Rectal smooth muscle tissue (tissue), 1 donor: Measurements from ENCODE around the gene FBXL7.

Experiments used
- H3K27ac ChIP-seq: one replicate; pipeline ENCODE4 v1.7.0; 2013; ENCODE audit warnings: low read depth, low read length, inconsistent platforms
- H3K27me3 ChIP-seq: one replicate; pipeline ENCODE4 v1.7.0; 2013; ENCODE audit warnings: low read length; ENCODE audit not compliant: control insufficient read depth, insufficient read depth
- H3K36me3 ChIP-seq: one replicate; pipeline ENCODE4 v1.7.0; 2013; ENCODE audit warnings: low read length; ENCODE audit not compliant: control insufficient read depth, insufficient read depth
- H3K4me1 ChIP-seq: one replicate; pipeline ENCODE4 v1.7.0; 2013; ENCODE audit warnings: low read length; ENCODE audit not compliant: control insufficient read depth, insufficient read depth
- H3K4me3 ChIP-seq: one replicate; pipeline ENCODE4 v1.7.0; 2013; ENCODE audit warnings: low read length
- H3K9ac ChIP-seq: one replicate; pipeline ENCODE4 v1.7.0; 2013; ENCODE audit warnings: low read length

FBXL7 gene

GRCh38 chr5:15946026-15946425 lies 446.0 kb downstream of the FBXL7 start:
- no peak overlapping the region for H3K9ac ChIP-seq
- H3K36me3 ChIP-seq: no peaks in the 10 kb centered on the region
- no peak overlapping the region for H3K4me3 ChIP-seq
- H3K4me1 ChIP-seq: no peaks in the 10 kb centered on the region
- no peaks in the 10 kb centered on the region for H3K27me3 ChIP-seq
- no peak overlapping the region for H3K27ac ChIP-seq

GRCh38 chr5:15948190-15948589 lies 448.2 kb downstream of the FBXL7 start:
- Histone ChIP-seq H3K27me3 (no peaks in the 10 kb centered on the region), H3K4me3 (no peak overlapping the region), H3K27ac (no peak overlapping the region), H3K4me1 (no peaks in the 10 kb centered on the region), H3K9ac (no peak overlapping the region), H3K36me3 (no peaks in the 10 kb centered on the region)

GRCh38 chr5:15951126-15951525 lies 451.1 kb downstream of the FBXL7 start:
- no peaks in the 10 kb centered on the region for H3K27me3 ChIP-seq
- H3K9ac ChIP-seq: no peak overlapping the region
- H3K36me3 ChIP-seq: no peaks in the 10 kb centered on the region
- no peaks in the 10 kb centered on the region for H3K4me1 ChIP-seq
- H3K27ac ChIP-seq: no peak overlapping the region
- H3K4me3 ChIP-seq: no peak overlapping the region

GRCh38 chr5:15951550-15951949 lies 451.6 kb downstream of the FBXL7 start:
- Histone ChIP-seq H3K9ac (no peak overlapping the region), H3K4me3 (no peak overlapping the region), H3K27ac (no peak overlapping the region), H3K27me3 (no peaks in the 10 kb centered on the region), H3K4me1 (no peaks in the 10 kb centered on the region), H3K36me3 (no peaks in the 10 kb centered on the region)

GRCh38 chr5:15956622-15957021 lies 456.6 kb downstream of the FBXL7 start:
- no peaks in the 10 kb centered on the region for H3K4me1 ChIP-seq
- no peak overlapping the region for H3K9ac ChIP-seq
- no peak overlapping the region for H3K27ac ChIP-seq
- no peaks in the 10 kb centered on the region for H3K36me3 ChIP-seq
- H3K27me3 ChIP-seq: no peaks in the 10 kb centered on the region
- H3K4me3 ChIP-seq: no peak overlapping the region

GRCh38 chr5:15957124-15957523 lies 457.1 kb downstream of the FBXL7 start:
- H3K36me3 ChIP-seq: no peaks in the 10 kb centered on the region

GRCh38 chr5:15959370-15960164 lies 459.6 kb downstream of the FBXL7 start:
- H3K27ac ChIP-seq: no peak overlapping the region
- no peak overlapping the region for H3K4me3 ChIP-seq
- H3K4me1 ChIP-seq: no peaks in the 10 kb centered on the region
- H3K36me3 ChIP-seq: no peaks in the 10 kb centered on the region
- no peak overlapping the region for H3K9ac ChIP-seq
- H3K27me3 ChIP-seq: no peaks in the 10 kb centered on the region

More at GRCh38 chr5:15957124-15957523, 457.1 kb downstream of the FBXL7 start:
- no peak overlapping the region for H3K4me3 ChIP-seq
- no peak overlapping the region for H3K27ac ChIP-seq
- no peak overlapping the region for H3K9ac ChIP-seq
- no peaks in the 10 kb centered on the region for H3K4me1 ChIP-seq
- no peaks in the 10 kb centered on the region for H3K27me3 ChIP-seq

- no peak overlapping the region for H3K27ac ChIP-seq
- no peaks in the 10 kb centered on the region for H3K36me3 ChIP-seq
- no peaks in the 10 kb centered on the region for H3K4me1 ChIP-seq
- H3K4me3 ChIP-seq: no peak overlapping the region
- H3K9ac ChIP-seq: no peak overlapping the region
- no peaks in the 10 kb centered on the region for H3K27me3 ChIP-seq
Observed at GRCh38 chr5:15966066-15966640, 466.2 kb downstream of the FBXL7 start.

GRCh38 chr5:15966651-15967050 lies 466.7 kb downstream of the FBXL7 start:
- Histone ChIP-seq H3K9ac (no peak overlapping the region), H3K27ac (no peak overlapping the region), H3K27me3 (no peaks in the 10 kb centered on the region), H3K4me1 (no peaks in the 10 kb centered on the region), H3K36me3 (no peaks in the 10 kb centered on the region), H3K4me3 (no peak overlapping the region)

- Histone ChIP-seq H3K27ac (no peak overlapping the region), H3K4me3 (no peak overlapping the region), H3K27me3 (no peaks in the 10 kb centered on the region), H3K4me1 (no peaks in the 10 kb centered on the region), H3K9ac (no peak overlapping the region), H3K36me3 (no peaks in the 10 kb centered on the region)
Observed at GRCh38 chr5:15968993-15969392, 469.0 kb downstream of the FBXL7 start.

GRCh38 chr5:15977851-15978250 lies 477.9 kb downstream of the FBXL7 start:
- Histone ChIP-seq H3K36me3 (no peaks in the 10 kb centered on the region), H3K4me3 (no peak overlapping the region)

GRCh38 chr5:15980835-15981234 lies 480.9 kb downstream of the FBXL7 start:
- H3K9ac ChIP-seq: no peak overlapping the region
- no peaks in the 10 kb centered on the region for H3K27me3 ChIP-seq
- no peaks in the 10 kb centered on the region for H3K36me3 ChIP-seq
- no peak overlapping the region for H3K4me3 ChIP-seq
- H3K27ac ChIP-seq: no peak overlapping the region
- no peaks in the 10 kb centered on the region for H3K4me1 ChIP-seq

More at GRCh38 chr5:15977851-15978250, 477.9 kb downstream of the FBXL7 start:
- H3K27ac ChIP-seq: no peak overlapping the region
- no peaks in the 10 kb centered on the region for H3K27me3 ChIP-seq
- no peaks in the 10 kb centered on the region for H3K4me1 ChIP-seq
- H3K9ac ChIP-seq: no peak overlapping the region

- H3K36me3 ChIP-seq: no peaks in the 10 kb centered on the region
- H3K9ac ChIP-seq: no peak overlapping the region
- H3K27ac ChIP-seq: no peak overlapping the region
- H3K4me1 ChIP-seq: no peaks in the 10 kb centered on the region
- H3K4me3 ChIP-seq: no peak overlapping the region
- no peaks in the 10 kb centered on the region for H3K27me3 ChIP-seq
Observed at GRCh38 chr5:15983392-15983791, 483.4 kb downstream of the FBXL7 start.
